Measurements from ENCODE around the gene TMEM145. TPM values are rescaled to one million over a fixed set of nuclear protein-coding genes. Genes with fewer than 3 reads are reported as not detected.

Gene TMEM145
- total and polyA plus RNA-seq, 9 of the 15 experiments (the other 6 are each of a cell fraction or from before 2014, with no cell fraction given), result 0.80 to 5.5 (median 1.9) TPM; not detected in 3

DNA sequence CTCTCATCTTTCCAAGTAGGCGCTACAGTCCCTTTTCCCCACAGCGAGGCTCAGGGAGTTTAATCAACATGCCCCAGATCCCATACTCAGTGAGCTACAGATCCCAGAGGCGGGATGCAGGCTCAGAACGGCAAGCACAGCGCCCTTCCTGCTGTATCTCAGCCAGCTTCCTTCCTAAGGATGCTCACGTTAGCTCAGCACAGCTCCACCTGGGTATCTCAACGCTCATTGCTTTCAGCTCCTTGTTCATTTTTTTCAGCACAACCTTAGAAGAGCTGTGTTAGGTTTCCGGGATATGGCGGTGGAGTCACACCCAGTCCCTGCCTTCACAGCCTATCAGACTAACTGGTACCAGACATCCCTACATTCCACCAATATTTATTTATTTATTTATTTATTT, 9.2 kb downstream of the TMEM145 start:
- Histone ChIP-seq H3K9me1 (ENCODE audit: control insufficient read depth, insufficient read depth, low read length) (no peaks in the 10 kb centered on the region), H3K79me2 (ENCODE audit: control insufficient read depth, insufficient read depth, low read length) (peaks cover 19% of the 10 kb centered on the region), H3K27ac (ENCODE audit: extremely low read depth, low read depth, low read length) (no peak overlapping the region), H3K9me3 (replicated peaks; ENCODE audit: control insufficient read depth, insufficient read depth, low read depth, low read length) (no peaks in the 10 kb centered on the region), H3K9ac (ENCODE audit: insufficient read depth in 1 of 2, low read depth in 2 of 2, low read length in 2 of 2) (no peak overlapping the region), H3K36me3 (ENCODE audit: control insufficient read depth, insufficient read depth, low read length) (no peaks in the 10 kb centered on the region), H3K4me1 (replicated peaks in 1 of 2; ENCODE audit: control insufficient read depth in 2 of 2, insufficient read depth in 2 of 2, low read length in 2 of 2) (peaks cover 8 to 29% of the 10 kb centered on the region in 2 experiments; a peak in 4 of 5 replicates), H4K20me1 (replicated peaks; ENCODE audit: control insufficient read depth, insufficient read depth, low read length) (no peaks in the 10 kb centered on the region), H2AFZ (ENCODE audit: low read depth, low read length) (no peak overlapping the region), H3K4me2 (ENCODE audit: insufficient read depth, low read length) (no peak overlapping the region), H3K4me3 (no peak overlapping the region), H3K27me3 (ENCODE audit: control insufficient read depth in 2 of 2, insufficient read depth in 2 of 2, low read length in 2 of 2) (peaks cover 0 to 2% of the 10 kb centered on the region in 2 experiments; a peak in 1 of 5 replicates)
- FAIRE-seq (no peak), ATAC-seq (no peak), DNase-seq (ENCODE audit: extremely low read depth in 1 of 4, low spot score in 3 of 4) (no peak)
- no peak for TF ChIP-seq ARID1B (IDR thresholded peaks at IDR 0.05)
- TF ChIP-seq CBFA2T3 (IDR thresholded peaks at IDR 0.05), result no peak
- TF ChIP-seq, protein P1, sequence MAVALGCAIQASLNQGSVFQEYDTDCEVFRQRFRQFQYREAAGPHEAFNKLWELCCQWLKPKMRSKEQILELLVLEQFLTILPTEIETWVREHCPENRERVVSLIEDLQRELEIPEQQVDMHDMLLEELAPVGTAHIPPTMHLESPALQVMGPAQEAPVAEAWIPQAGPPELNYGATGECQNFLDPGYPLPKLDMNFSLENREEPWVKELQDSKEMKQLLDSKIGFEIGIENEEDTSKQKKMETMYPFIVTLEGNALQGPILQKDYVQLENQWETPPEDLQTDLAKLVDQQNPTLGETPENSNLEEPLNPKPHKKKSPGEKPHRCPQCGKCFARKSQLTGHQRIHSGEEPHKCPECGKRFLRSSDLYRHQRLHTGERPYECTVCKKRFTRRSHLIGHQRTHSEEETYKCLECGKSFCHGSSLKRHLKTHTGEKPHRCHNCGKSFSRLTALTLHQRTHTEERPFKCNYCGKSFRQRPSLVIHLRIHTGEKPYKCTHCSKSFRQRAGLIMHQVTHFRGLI (CRISPR knock-in tag; IDR thresholded peaks at IDR 0.05), result no peak
- no peak for TF ChIP-seq MIER1 (IDR thresholded peaks at IDR 0.05; ENCODE audit: low read depth)
- no peak for TF ChIP-seq CEBPB (tag; IDR thresholded peaks at IDR 0.05)
- no peak for TF ChIP-seq ZNF3 (CRISPR knock-in tag; IDR thresholded peaks at IDR 0.05)
- TF ChIP-seq SP2 (IDR thresholded peaks at IDR 0.05; ENCODE audit: extremely low read depth, low read depth, low read length, poor library complexity, severe bottlenecking), result no peak
- no peak for TF ChIP-seq FIP1L1 (IDR thresholded peaks at IDR 0.05; ENCODE audit: low read depth, low read length, poor library complexity, severe bottlenecking)
- TF ChIP-seq TAF15 (IDR thresholded peaks at IDR 0.05; ENCODE audit: low read depth, low read length), result no peak
- TF ChIP-seq RBM34 (IDR thresholded peaks at IDR 0.05; ENCODE audit: borderline replicate concordance, insufficient read depth, low read length), result no peak
- TF ChIP-seq ZNF311 (CRISPR knock-in tag; IDR thresholded peaks at IDR 0.05), result no peak
- TF ChIP-seq ZNF274 (IDR thresholded peaks at IDR 0.05; ENCODE audit: borderline replicate concordance, low read depth, low read length), result no peak
- TF ChIP-seq RBM15 (IDR thresholded peaks at IDR 0.05; ENCODE audit: insufficient read depth, low read length), result no peak
- no peak for TF ChIP-seq SMARCA4 (IDR thresholded peaks at IDR 0.05)
- TF ChIP-seq ZNF766 (CRISPR knock-in tag; conservative IDR thresholded peaks at IDR 0.05), result no peak
- no peak for TF ChIP-seq NFE2L1 (tag; IDR thresholded peaks at IDR 0.05; ENCODE audit: borderline replicate concordance, low read depth)
- TF ChIP-seq, protein P2, sequence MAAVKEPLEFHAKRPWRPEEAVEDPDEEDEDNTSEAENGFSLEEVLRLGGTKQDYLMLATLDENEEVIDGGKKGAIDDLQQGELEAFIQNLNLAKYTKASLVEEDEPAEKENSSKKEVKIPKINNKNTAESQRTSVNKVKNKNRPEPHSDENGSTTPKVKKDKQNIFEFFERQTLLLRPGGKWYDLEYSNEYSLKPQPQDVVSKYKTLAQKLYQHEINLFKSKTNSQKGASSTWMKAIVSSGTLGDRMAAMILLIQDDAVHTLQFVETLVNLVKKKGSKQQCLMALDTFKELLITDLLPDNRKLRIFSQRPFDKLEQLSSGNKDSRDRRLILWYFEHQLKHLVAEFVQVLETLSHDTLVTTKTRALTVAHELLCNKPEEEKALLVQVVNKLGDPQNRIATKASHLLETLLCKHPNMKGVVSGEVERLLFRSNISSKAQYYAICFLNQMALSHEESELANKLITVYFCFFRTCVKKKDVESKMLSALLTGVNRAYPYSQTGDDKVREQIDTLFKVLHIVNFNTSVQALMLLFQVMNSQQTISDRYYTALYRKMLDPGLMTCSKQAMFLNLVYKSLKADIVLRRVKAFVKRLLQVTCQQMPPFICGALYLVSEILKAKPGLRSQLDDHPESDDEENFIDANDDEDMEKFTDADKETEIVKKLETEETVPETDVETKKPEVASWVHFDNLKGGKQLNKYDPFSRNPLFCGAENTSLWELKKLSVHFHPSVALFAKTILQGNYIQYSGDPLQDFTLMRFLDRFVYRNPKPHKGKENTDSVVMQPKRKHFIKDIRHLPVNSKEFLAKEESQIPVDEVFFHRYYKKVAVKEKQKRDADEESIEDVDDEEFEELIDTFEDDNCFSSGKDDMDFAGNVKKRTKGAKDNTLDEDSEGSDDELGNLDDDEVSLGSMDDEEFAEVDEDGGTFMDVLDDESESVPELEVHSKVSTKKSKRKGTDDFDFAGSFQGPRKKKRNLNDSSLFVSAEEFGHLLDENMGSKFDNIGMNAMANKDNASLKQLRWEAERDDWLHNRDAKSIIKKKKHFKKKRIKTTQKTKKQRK (IDR thresholded peaks at IDR 0.05; ENCODE audit: borderline replicate concordance, low read depth, low read length), result no peak
- TF ChIP-seq ELF4 (CRISPR knock-in tag; IDR thresholded peaks at IDR 0.05), result no peak
- no peak for TF ChIP-seq NFIC (IDR thresholded peaks at IDR 0.05)
- no peak for TF ChIP-seq TRIM28 (IDR thresholded peaks at IDR 0.05)
- in situ Hi-C loops (cut with MboI), result loop anchor here (10.0 kb wide), 1 partner anchor 188 kb away; the partner anchor contains the start of gene POU2F2
- WGBS (ENCODE audit: insufficient coverage, low coverage, missing lambda C conversion rate), result 36% methylated on average over 9 of the region's 9 CpGs
- ChIA-PET CTCF (ENCODE audit: low intra/inter-chr PET ratio) (no interaction called here), POLR2A (interaction anchor here (0.6 to 0.7 kb wide), 3 partner anchors 78 to 283 kb away, joined by 3 read pairs; no protein-coding TSS in a partner anchor)
- intact Hi-C loops (cut with micrococcal nuclease), result loop anchor here (10.0 kb wide), 2 partner anchors 112 to 188 kb away; partner anchors contain the start of gene POU2F2
- BruUV-seq (replicated peaks), result no TSS peak

Measured in K562 (cell line).